GM21423 (cell line): ENCODE measurements around the gene KRT5.

Experiments used
- ATAC-seq: cut with Tn5 transposase; IDR thresholded peaks from one replicate; pipeline ENCODE4 v1.9.1; 2021; ENCODE audit warnings: mild to moderate bottlenecking, moderate library complexity; ENCODE audit not compliant: unreplicated experiment

KRT5 gene

DNA sequence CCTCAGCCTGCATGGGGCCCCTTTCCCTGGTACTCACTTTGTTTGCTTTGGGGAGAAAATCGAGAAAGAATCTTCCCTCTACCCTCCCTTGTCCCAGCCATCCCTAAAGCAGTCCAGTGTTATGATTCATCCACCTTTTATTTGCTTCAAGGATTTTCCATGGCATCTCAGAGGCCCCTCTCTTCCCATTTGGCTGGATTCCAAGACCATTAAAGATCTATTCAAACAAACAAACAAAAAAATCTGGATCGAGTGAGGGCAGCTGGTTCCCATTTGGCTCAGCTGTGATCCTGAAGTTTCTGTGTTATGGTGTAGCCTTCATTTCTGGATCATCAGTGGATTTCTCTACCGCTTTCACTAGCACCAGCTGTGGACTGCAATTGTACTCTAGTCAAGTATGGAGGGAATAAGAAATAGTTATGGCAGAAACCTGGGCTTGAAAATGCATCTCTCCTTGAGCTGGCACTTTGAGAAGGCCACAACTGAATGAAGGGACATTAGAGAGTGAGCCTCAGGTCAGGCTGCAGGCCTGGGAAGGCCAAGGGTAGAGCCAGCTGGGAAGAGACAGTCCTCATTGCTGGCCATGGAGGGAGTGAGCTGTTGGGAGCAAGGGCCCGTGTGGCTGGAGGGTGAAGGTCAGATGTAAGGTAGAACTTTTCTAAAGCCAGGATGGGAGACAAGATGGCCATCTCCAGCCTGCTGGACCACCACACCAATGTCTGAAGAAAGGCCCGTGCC is 19.1 kb upstream of the KRT5 start:
- ATAC-seq = no peak

DNA sequence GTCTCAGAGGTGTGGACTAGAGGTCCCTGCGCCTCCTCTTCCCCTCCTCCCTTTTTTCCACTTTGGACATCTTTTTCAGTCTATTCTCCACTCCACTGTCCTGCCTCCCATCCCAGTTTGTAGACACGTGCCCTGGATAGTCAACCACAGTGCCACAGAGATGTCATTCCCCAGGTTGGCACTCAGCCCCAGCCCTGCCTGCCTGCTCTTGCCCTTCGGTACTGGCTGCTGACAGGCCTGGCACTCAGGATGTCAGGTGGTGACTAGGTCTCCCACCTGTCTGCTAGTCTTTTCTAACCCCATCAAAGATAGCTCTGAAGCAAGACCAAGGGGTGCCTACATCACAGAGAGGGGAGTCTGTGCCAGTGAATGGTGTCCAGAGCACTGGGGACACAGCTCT is 16.9 kb upstream of the KRT5 start:
- no peak for ATAC-seq

DNA sequence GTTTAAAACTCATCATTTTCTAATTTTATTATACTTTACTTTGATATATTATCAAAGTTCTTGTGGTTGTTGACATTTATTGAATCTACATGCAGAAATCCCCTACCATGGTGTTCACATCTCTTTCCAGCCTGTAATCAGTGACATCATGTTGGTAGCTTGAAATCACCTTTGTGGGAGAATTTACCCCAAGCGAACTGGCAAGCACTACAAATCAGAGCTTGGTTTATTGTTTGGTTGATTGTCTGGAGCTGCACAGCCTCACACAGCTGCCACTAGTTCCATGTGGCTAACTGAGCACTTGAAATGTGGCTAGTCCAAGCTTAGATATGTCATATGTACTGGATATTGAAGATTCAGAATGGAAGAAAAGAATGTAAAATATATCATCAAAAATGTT is 15.4 kb upstream of the KRT5 start:
- no peak for ATAC-seq

DNA sequence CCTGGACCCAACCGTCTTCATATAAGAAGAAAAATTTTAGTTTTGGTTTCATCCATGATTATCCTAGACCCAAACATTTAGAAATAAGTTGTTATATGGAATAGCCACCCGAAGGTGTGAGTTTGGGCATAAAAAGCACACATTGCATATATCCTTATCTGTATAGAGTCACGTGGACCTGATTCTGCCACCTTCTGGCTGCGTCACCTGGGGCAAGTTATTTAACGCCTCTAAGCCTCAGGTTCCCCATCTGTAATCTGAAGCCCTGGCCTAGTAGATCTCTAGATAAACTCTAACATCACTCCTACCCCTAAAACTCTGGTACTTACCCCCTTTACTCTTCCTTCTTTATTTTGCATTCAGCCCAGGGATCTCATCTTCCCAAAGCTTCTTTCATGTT is 14.3 kb upstream of the KRT5 start:
- no peak for ATAC-seq

DNA sequence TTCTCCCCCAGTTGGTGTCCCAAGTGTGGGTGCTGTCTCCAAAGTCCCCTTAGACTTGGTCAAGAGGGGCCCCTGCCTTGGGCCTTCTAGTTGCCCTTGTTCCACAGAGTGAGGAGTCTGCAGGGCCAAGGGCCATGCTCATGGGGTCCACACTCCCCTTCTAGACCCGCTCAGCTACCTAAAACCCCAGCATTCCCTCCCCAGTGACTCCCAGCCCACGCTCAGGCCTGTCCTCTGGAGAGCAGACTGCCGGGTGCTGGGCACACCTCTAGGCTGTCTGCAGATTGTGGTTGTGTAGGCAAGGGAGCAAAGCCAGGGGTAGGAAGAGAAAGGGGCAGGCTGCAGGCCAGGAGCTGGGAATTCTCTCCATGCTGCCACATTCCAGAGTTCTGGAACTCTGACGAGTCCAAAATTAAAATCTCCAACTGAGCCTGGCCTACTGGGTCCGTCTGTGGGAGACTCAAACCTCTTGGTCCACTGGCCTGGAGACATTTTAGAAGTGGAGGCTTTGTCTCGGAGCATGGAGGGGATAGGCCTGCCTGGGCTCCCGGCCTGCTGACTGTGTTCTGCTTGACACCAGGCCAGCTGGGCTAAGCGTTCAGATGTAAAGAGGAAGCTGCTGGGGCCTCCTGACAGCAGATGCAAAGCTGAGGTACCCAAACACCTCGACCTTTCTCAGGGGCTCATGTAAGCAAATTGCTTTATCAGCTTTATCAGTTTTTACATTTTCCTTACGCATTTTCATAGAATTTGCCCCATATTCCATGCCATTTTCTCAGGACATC is 13.7 kb upstream of the KRT5 start:
- no peak for ATAC-seq

DNA sequence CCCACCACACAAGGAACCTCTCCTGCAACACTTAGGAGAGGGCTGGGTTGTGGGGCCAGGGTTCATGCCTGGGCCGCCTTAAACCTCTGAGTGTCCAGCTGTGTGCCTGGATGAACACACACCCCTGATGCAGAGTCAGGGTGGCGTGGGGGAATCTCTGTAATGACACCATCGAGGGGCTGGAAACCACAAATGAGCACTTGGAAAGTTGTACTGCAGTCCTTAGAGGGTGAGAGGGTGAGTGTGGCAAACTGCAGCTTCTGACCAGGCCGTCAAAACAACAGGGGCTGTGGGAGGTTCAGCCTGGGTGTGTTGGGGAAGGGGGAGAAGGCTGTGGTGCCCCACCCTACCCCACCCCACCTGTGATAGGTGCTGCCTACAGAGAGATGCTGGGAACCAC is 12.4 kb upstream of the KRT5 start:
- ATAC-seq = no peak

DNA sequence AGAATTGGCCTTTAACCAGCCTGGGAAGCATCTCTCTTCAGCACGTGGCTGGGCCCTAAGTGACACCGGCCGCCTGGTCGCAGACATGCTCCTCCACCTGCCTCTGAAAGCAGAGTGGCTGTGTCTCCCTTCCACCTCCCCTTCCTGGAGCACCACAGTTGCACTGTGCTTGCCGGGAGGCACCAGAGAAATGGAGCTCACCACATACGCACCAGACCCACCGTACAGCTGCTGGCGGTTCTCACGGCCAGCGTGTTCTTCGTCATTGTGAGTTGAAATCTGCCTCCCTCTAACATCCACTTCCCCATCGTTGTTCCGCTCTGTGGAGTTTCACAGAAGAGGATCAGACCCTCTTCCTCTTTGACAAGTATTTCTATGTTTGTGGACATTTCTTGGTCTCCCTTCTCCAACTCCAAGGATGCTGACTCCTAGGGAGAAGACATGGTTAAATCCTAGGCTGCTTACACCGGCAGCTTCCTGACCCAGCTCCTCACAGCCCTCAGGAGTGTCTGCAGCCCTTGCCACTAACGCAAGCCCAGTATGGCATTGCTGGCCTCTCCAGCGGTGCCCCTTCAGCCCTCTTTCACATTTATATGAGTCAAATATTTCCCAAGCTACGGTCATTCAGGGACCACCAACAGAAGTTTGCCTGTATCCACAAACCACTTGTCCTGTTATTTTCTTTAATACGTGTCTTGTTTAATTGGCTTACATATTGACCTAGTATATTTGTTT is 11.5 kb upstream of the KRT5 start:
- no peak for ATAC-seq

DNA sequence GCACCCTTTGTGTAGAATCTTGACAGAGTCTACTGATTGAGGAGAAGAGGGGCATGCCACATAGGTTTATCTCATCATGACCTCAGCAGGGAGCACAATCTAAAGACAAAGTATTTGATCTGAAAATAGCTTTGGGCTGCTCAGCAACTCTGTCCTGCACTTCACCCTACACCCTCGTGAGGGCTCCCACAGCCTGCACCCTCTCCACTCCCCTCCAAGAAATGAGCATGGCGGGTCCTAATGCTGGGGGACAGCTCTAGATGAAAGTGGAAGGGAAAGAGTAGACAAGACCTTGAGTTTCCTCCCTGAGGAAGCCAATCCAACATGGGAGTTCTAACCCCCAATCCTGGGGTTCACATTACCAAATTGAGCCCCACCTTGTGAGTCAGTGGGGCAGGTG is 10.7 kb upstream of the KRT5 start:
- no peak for ATAC-seq

DNA sequence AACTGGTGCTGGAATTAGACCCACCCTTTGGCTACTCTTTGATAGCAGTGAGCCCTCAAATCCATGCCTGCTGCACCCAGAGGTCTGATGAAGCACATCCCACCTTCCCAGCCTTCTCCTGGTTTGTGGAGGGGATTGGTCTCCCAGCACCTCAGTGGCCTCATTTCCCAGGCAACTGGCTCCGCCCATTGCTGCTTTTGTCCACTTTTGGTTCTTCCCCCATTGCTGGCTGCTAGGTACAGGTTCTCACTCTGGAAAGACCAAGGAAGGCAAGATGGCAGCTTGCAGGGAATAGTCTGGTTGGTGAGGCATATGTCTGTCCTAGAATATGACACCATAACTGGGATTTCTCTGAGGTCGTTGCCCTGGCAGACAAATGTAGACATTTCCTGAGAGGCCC is 10.2 kb upstream of the KRT5 start:
- ATAC-seq = no peak

DNA sequence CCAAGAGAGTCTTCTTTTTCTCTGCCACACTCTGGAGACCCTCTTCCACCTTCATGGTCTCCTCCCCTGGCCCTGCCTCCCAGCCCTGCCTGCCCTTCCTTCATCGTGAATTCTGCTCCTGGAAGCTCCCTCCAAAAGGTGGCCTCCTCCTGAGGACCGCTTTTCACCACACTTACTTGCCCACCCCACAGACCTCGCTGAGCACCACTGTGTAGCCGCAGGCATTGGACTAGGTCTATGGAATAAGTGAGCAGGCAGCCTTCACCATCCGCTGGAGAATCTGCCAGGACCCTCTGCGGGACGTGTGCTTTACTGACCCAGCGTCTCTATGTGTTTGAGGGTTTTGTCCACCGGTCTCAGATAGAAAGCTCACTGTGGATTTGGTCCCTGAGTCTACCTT is 9.7 kb upstream of the KRT5 start:
- ATAC-seq = no peak

DNA sequence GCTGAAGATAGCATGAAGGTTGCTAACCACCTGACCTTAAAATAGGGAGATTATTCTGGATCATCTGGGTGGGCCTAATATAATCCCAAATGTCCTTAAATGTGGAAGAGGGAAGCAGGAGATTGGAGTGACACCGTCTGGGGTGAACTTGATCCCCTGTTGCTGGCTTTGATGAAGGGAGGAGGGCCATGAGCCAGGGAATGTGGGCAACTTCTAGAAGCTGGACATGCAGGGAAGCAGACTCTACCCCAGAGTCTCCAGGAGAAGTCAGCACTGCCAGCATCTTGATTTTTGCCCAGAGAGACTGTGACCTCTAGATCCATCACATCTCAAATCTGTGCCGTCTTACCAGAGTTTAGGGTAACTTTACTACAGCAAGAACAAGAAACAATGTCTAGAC is 9.2 kb upstream of the KRT5 start:
- no peak for ATAC-seq

DNA sequence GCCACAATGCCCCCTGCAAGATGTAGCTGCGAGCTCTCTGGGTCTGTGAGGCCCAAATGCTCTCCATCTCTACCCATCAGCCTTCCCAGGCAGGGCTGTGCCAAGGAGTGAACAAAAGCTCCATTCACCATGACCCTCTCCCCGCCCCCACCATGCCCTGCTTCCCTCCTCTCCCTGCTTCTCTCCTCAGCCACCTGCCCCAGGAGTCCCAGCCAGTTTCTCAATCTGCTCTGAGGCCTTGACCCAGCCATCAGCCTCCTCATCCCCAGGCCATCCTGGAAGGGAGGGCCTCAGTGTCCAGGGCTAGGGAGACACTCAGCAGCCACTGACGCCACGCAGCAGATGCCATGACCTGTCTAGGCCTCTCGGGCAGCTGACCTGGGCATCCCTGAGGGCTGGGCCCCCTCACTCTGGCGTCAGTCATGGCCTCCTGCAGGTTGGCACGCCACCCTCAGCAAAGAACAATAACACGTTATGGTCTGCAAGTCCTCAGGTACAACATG is 8.5 kb upstream of the KRT5 start:
- ATAC-seq = no peak

DNA sequence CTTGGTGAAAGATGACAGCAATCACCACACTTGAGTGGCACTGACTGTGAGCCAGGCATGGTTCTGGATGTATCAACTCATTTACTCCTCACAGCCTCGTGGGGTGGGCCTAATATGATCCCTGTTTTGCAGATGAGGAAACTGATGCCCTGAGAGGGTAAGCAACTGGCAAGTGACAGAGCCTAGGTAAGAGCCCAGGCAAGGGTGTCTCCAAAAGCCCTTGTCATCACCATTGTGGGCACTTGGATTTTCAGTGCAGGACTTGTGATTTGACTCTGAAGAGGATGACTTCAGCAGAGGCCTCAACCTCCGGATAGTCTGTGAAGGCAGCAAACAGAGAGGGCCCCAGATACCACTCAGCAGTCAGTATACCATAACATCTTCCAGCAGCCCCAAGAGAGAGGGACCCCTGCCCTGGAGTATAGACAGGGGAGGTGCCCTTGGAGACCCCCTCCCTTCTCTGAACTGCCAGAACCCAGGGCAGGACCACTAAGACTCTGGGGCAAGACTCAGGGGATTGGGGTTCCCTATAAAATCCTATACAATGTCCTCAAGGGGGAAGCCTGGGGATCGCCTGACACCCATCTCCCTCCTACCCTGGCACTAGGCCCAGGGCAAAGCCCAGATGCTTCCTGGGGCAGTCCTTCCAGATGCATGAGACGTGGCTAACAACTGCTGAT is 7.1 kb upstream of the KRT5 start:
- ATAC-seq = no peak

DNA sequence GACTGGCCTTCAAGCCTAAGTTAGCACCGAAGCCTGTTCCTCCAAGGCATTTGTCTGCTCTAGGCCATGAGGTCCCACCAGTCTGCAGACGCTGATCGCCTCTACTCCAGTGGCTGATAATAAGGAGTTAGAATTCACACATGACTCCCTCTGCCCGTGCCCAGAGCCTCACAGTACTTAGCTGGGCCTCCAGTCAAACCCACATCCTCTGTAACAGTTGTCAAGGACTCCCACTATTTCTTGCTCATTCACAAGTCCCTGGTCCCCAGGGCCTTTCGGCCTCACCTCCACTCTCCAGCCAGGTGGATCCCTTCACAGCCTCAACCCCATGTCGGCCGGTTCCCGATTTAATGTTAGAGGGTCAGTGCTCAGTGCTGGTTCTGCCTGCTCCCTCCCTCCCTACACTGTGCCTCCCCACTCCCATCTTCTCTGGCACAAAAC is 6.3 kb upstream of the KRT5 start:
- ATAC-seq = no peak

DNA sequence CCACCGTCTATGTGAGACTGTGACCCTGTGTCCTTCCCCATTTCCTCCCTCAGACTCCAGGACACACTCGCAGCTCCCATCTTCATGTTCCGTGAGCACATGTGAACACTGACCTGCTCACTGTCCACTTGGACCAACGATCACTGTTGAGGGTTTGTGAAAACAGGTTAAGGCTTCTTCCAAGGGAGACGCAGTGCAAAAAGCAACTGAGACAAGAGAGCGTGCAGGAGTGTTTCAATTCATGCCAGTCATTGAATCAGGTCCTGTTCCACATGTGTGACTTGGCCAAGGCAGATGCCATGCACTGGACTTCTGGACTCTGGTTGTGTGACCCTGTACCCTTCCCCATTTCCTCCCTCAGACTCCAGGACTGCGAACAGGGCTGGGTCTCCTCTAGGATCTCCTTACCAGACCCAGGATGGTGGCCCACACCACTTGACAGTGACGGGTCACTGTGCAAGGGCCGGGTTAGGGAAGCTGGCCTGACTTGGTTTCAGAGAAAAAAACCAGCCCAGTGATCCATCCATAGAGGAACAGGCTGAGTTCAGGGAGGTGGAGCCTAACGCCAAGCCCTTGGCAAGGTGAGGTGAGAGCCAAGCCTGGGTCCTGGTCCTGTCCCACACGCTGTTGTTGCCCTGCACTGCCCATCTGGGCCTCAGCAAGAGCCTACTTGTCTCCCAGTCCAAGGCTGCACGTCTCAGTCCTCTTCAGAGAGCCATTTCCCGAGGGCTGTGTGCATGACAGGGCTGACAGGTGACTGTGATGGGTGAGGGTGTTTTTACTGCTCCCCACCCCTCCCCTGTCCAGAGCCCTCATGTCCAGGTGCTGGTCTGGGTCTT is 5.7 kb upstream of the KRT5 start:
- ATAC-seq = no peak

DNA sequence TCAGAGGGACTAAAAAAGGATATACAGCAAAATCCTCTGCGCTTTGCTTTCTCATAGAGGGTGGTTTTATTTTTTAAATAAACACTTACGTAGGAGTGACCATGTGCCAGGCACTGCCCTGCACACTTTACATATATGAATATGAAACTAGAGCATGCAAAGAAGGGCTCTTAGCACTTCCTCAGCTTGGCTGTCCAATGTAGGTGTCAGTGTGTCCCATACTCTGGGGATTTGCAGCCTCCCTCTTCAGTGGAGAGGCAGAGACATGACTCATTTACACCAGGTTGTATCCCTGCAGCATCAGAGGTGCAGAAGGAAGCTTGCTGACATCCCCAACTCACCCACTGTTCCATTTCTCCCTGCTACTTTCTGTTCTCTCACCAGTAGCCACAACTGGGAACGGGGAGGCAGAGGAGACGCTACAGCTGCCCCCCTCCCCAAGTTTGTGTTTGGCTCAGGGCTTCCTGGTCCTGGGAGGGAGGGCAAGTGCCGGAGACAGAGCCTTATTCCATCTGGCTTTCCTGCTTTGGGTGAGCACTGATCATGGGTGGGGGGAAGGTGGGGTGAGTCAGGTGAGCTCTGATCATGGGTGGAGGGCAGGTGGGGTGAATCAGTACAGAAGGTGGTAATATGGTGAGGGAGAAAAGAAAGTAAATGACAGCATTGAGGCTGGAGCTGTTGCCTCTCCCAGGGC is 4.9 kb upstream of the KRT5 start:
- no peak for ATAC-seq

DNA sequence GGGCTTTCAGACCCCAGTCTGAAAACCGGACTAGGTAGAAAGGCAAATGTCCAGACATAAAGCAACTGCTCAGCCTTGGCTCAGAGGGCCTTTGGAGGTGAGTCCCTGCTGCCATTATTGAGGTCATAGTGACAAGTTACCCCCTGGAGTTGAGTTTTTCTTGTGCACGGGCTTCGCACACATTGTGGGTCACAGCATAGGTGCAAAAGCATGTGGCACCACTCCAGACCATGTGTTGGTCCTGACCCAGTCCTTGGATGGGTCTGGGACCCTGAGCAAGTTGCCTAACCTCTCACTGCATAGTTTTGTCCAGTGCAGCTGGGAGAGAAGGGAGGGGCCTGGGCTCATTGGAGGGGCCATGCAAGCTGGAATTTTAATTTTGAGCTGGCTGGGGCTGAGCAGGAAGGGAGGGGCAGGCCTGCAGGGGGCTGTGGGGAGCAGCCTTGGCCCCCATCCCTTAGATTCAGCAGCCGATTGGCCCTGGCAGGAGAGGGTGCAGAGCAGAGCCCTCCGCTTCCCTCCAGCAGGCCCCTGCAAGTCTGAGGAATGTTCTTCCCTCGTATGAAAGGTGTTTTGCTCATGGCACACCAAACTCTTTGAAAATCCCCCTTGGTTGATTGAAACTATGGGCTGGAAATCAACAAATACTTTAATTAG is 4.2 kb upstream of the KRT5 start:
- ATAC-seq = no peak

DNA sequence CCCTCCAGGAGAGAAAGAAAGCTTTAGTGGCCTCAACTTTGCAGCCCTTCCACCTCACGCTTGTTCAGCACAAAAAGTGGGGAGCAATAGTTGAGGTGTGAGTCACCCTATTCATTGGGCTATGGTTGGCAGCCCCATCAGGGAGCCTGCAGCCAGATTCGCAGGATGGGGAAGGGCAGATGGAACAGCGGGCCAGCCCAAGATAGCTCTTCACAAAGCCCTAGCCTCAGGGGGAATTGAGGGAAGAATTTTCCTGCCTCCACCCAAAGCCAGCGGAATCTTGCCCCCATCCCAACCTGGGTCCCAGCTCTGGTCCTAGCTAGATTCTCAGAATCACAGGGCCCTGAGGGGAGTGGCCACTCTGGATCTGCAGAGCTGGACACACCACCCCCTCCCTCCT is 3.6 kb upstream of the KRT5 start:
- no peak for ATAC-seq

DNA sequence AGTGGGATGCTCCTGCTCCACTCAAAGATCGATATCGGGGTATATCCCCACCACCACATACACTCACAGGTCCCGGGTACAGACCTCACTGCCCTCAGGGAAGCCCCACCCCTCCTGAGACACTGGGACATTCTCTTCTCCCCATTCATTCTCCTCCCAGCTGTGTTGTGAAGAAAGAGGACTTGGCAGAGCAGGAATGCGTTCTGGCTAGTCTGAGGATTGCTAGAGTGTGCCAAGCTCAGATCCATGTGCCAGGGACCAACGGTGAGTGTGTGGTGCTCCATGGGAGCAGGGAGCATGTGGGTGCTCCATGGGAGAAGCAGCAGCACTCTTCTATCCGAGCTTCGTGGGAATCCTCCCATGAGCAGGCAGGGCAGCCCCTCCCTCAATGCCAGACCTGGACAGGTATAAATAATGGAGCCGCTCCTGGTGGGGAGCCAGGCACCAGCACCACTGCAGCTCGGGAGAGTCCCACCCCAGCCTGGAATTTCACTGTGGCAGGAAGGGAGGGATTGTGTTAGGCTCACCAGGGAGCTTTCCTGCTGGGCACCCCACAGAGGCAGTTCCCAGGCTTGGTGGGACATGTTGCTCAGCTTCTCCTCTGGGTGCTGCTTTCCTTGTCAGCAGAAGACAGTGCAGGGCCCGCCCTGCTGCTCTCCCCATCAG is 2.3 kb upstream of the KRT5 start:
- no peak for ATAC-seq
